Fibroblast of villous mesenchyme (primary cell): ENCODE data around the gene DAW1. TPM values are rescaled to one million over a fixed set of nuclear protein-coding genes. Genes with fewer than 3 reads are reported as not detected.

Source experiments
- DNase-seq: peaks from one replicate; pipeline ENCODE4 v3.0.0-alpha.2; 2010; ENCODE audit warnings: low read depth
- H3K4me3 ChIP-seq: 2 replicates; pipeline ENCODE4 v1.5.1; 2011; ENCODE audit warnings: low read depth, mild to moderate bottlenecking, low read length
- total RNA-seq: library from RNA; depleted of rRNA; stranded (reverse); fragments of >200 nt; gene quantifications from 2 replicates; pipeline ENCODE4 v1.2.3, GENCODE V29; 2012
- TF ChIP-seq, protein P1 (sequence below): IDR thresholded peaks from 2 replicates; pipeline ENCODE4 v1.5.1; 2012; ENCODE audit warnings: low read depth, mild to moderate bottlenecking, low read length; ENCODE audit not compliant: insufficient read depth

DAW1 gene, protein sequence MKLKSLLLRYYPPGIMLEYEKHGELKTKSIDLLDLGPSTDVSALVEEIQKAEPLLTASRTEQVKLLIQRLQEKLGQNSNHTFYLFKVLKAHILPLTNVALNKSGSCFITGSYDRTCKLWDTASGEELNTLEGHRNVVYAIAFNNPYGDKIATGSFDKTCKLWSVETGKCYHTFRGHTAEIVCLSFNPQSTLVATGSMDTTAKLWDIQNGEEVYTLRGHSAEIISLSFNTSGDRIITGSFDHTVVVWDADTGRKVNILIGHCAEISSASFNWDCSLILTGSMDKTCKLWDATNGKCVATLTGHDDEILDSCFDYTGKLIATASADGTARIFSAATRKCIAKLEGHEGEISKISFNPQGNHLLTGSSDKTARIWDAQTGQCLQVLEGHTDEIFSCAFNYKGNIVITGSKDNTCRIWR
- 0.64 TPM in 1 of 2 replicates, not detected in the other for total RNA-seq

DNA sequence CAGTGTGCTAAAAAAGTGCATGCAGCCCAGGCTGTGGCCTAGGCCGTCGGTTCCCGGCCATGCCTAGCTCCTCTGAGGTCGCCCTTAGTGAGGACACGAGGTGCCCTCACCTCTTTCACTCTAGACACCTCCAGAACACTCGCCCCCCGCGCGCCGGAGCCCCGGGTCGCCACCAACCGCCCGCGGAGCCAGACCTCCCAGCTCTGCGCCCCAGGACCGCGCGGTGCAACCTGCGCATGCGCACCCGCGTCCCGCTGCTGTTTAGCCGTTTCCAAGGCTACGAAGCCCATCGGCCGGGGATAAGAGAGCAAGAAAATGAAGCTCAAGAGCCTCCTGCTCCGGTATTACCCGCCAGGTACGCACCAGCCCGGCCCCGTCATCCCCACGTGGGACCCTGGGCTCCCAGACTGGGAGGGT lies at the start of gene DAW1:
TSS of gene DAW1 (plus strand) at position 257 of the 417 bp plus-strand sequence. CDS start at position 316, 59 bp downstream.
- peak within 1 kb of the TSS; percentile 50 for H3K4me3 ChIP-seq
- peak; percentile 59 for DNase-seq
- TF ChIP-seq, protein P1, sequence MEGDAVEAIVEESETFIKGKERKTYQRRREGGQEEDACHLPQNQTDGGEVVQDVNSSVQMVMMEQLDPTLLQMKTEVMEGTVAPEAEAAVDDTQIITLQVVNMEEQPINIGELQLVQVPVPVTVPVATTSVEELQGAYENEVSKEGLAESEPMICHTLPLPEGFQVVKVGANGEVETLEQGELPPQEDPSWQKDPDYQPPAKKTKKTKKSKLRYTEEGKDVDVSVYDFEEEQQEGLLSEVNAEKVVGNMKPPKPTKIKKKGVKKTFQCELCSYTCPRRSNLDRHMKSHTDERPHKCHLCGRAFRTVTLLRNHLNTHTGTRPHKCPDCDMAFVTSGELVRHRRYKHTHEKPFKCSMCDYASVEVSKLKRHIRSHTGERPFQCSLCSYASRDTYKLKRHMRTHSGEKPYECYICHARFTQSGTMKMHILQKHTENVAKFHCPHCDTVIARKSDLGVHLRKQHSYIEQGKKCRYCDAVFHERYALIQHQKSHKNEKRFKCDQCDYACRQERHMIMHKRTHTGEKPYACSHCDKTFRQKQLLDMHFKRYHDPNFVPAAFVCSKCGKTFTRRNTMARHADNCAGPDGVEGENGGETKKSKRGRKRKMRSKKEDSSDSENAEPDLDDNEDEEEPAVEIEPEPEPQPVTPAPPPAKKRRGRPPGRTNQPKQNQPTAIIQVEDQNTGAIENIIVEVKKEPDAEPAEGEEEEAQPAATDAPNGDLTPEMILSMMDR = no peak

DNA sequence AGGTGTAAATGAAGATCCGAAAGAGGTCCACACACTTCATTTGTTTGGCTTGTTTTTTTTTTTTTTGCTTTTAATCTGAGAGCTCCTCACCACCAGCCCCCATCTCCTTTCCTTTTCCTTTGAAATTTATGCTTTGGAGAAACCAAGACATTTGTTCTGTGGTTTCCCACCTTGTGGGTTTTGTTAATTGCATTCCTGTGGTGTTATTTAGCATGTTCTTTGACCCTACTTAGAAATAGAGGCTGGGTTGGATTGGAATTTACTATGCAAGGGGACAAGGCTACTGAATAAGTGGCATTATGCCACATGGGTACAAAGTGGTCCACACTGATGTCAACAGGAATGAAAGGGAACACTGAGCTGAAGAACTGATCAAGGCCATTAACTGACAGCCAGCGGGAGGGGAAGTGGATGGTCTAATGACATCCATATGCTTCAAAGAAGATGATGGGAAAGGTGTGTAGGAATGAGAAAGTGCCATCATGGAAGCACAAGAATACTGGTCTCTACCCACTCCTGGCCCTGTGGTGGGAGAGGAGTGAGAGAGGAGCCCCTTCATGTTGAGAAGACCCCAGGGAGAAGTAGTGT lies 48.9 kb upstream of the DAW1 start:
- peak; percentile 27 for DNase-seq
- TF ChIP-seq, protein P1 = no peak
- no peak overlapping the region for H3K4me3 ChIP-seq

DNA sequence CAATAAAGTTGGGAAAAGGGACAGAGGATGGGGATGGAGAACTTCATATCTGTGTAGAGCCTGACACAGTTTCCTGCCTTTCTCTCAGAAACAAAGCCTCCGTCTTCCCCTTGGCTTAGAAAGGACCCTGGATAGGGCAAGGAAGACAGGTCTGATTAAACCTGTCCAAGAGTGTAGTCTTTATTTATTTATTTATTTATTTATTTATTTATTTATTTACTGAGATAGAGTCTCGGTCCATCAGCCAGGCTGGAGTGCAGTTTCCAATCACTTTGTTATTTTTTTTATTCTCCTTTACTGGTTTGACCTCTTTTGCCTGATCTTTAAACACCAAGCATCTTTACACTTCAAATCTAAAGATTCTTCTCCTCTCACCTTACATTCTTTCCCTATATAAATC lies 47.5 kb upstream of the DAW1 start:
- no peak for DNase-seq
- TF ChIP-seq, protein P1 = no peak

DNA sequence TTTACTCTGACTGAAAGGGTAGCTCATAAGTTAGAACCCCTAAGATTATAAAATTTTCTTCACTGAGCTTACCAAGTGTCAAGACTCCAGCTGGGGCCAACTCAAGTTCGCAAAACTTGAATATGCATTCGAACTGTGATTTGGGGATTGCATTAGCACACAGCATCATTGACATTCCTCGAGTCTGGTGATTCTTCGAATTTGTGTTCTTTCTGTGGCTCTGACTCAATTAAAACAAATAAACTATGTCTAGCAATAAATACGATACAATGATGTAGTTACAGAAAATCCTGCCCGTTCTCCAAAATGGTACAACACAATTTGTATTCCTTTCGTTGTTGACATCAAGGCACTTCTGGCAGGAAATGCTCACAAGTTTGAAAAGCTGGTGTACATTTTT lies 46.7 kb upstream of the DAW1 start:
- TF ChIP-seq, protein P1 = no peak

More for the DNA sequence above, 47.5 kb upstream of the DAW1 start:
- H3K4me3 ChIP-seq = no peak overlapping the region

DNA sequence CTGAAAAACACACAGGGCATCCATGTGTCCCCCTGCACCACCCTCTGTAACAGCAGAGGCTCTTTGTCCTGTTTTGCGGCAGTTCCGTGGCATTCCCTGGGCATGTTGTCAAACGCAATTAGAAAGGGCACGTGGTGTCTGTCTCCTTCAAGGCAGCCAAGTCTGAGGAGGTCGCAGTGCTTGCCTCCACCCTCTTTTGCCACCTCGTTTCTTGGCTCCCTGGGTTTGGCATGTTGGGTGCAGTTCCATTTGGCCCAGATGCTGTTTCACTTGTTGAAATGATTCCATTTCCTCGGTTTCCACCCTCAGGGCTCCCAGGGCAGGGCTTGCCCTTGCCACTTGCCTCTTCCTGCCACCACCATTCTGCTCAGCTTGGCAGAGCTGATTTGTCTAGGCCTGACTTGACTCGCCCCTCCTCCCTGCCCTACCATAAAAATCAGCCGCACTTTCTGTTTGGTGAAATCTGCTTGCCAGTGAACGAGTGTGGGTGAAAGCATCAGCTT lies 45.4 kb upstream of the DAW1 start:
- DNase-seq = no peak
- TF ChIP-seq, protein P1 = no peak
- H3K4me3 ChIP-seq = no peak overlapping the region

More for the DNA sequence above, 46.7 kb upstream of the DAW1 start:
- DNase-seq = no peak
- no peak overlapping the region for H3K4me3 ChIP-seq

DNA sequence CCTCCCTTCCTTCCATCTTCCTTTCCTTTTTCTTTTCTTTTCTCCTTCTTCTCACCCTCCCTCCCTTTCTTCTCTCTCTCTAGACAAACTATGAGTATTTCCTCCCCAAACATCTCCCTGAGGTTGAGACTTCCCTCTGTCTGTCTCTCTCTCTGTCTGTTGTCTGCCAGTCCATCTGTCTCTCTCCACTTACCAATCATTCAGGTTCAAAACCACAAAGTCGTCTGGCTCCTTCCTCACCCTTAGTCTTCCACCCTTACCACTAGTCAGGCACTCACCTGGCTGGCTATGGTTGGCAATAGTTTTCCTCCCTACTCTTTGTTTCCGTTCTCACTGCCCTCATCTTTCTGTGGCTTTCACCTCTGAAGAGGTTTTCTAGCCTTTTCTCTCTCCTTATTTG lies 44.9 kb upstream of the DAW1 start:
- TF ChIP-seq, protein P1 = no peak
- H3K4me3 ChIP-seq = no peak overlapping the region

More for the DNA sequence above, 44.9 kb upstream of the DAW1 start:
- DNase-seq = no peak
